Epithelial cell of esophagus (primary cell): Measurements from ENCODE around the gene CAPSL.
"Not testable (repeated sequence)": the region's sequence is repeated elsewhere in the genome, so short reads cannot be mapped to it uniquely, and the experiment has no call there.

ENCODE experiments used
- DNase-seq: peaks from one replicate; pipeline ENCODE4 v3.0.0; 2010; ENCODE audit warnings: low read depth
- H3K4me3 ChIP-seq: 2 replicates; pipeline ENCODE4 v1.5.1; 2011; ENCODE audit warnings: mild to moderate bottlenecking, low read length, control low read depth
- CTCF ChIP-seq: IDR thresholded peaks from 2 replicates; pipeline ENCODE4 v1.5.1; 2011; ENCODE audit warnings: low read depth, mild to moderate bottlenecking, low read length, control low read depth, inconsistent platforms; ENCODE audit not compliant: insufficient read depth; ENCODE audit errors: missing control alignments

The CAPSL gene

GRCh38 chr5:35861718-35862117 is 76.7 kb downstream of the CAPSL start:
- no peak for TF ChIP-seq CTCF
- DNase-seq = no peak
- no peak overlapping the region for H3K4me3 ChIP-seq

DNA sequence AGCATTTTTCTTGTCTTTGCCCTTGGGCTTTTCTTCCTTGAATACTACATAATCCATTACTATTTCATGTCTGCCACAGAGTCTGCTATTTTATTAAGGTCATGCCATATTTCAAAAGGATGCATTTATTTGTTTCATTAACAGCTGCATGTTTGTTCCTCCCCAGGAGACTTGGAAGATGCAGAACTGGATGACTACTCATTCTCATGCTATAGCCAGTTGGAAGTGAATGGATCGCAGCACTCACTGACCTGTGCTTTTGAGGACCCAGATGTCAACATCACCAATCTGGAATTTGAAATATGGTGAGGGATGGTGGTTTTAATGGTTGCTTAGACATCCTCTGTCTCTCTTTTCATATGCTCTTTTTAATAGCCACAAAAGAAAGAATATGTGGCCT is 77.7 kb downstream of the CAPSL start:
- DNase-seq = no peak
- no peak overlapping the region for H3K4me3 ChIP-seq
- TF ChIP-seq CTCF = no peak

GRCh38 chr5:35859101-35859661 is 79.2 kb downstream of the CAPSL start:
- H3K4me3 ChIP-seq = no peak overlapping the region
- DNase-seq = peak; percentile 24
- TF ChIP-seq CTCF = no peak

DNA sequence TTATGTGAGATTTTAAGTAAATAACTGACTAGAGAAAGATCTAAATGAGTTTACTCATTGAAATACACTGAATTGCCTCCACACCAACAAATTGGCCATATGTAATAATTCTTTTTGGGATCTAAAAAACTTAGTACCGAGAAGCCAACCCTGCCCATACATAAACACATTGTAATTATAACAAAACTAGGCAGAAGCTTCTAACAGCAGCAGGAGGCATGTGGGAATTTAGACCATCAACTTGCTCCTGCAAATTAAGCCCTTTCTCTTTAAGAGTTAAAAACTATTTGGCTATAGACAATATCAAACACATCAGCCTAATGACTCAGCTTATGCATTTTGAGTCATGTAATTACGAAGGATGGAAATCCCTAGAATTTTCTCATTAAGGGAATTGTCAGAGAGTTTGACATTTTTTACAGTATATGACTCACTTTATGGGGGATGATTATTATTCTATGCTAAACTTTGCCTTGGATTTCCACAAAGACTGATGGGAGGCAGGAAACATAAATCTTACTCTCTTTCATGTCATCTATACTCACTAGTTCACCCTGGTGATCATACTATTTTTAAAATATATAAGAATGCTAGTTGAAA is 80.7 kb downstream of the CAPSL start:
- TF ChIP-seq CTCF = no peak
- H3K4me3 ChIP-seq = no peak overlapping the region
- peak; percentile 82 for DNase-seq

DNA sequence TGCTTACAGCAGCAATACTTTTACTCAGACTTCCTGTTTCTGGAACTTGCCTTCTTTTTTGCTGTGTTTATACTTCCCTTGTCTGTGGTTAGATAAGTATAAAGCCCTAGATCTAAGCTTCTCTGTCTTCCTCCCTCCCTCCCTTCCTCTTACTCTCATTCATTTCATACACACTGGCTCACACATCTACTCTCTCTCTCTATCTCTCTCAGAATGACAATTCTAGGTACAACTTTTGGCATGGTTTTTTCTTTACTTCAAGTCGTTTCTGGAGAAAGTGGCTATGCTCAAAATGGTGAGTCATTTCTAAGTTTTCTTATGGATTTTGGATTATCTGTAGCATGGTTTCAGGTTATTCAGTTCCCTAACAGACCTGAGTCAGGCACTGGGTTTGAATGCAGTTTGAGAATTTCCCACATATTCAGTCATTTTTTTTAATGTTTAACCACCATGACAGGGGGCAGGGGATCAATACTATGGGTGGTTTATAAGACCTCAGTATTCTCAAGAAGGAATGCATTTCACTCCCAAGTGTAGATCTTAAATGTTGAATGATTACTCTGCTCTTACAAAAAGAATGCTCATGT is 81.6 kb downstream of the CAPSL start, which contains the start of gene IL7R:
Gene IL7R, plus strand, starts transcription at position 127 of the 587 bp plus-strand sequence. Its CDS starts 87 bp downstream, at position 214.
- no peak for TF ChIP-seq CTCF
- no peak within 1 kb of the TSS for H3K4me3 ChIP-seq
- peak; percentile 19 for DNase-seq

DNA sequence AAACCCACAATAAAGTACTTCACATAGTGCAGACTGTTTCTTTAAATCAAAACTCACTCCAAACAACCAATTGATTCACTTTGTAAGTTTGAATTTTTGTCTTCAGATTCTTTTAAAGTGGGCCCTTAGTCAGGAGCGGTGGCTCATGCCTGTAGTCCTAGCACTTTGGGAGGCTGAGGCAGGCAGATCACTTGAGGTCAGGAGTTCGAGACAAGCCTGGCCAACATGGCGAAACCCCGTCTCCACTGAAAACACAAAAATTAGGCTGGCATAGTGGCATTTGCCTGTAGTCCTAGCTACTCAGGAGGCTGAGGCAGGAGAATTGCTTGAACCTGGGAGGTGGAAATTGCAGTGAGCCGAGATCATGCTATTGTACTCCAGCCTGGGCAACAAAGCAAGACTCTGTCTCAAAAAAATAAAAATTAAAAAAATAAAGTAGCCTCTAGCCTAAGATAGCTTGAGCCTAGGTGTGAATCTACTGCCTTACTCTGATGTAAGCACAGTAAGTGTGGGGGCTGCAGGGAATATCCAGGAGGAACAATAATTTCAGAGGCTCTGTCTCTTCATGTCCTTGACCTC is 82.1 kb downstream of the CAPSL start:
- DNase-seq, H3K4me3 ChIP-seq: not testable (repeated sequence)

GRCh38 chr5:35855187-35855586 is 83.2 kb downstream of the CAPSL start:
- no peak for DNase-seq
- H3K4me3 ChIP-seq = no peak overlapping the region
- TF ChIP-seq CTCF = no peak
